H9 (cell line): Measurements from ENCODE around the gene HMX1. TPM values are rescaled to one million over a fixed set of nuclear protein-coding genes. Genes with fewer than 3 reads are reported as not detected.

Experiments
- DNase-seq: peaks from one replicate; pipeline ENCODE4 v3.0.0-alpha.2; 2017
- H2AFZ ChIP-seq: one replicate; pipeline ENCODE4 v1.6.1; 2013; ENCODE audit warnings: mild to moderate bottlenecking, low read length, control low read depth, moderate library complexity
- H2AK5ac ChIP-seq: 2 replicates; pipeline ENCODE4 v1.6.1; 2013; ENCODE audit warnings: low read length, control low read depth, mixed read lengths; ENCODE audit not compliant: insufficient read length
- H2BK120ac ChIP-seq: one replicate; pipeline ENCODE4 v1.6.1; 2013; ENCODE audit warnings: low read depth, mild to moderate bottlenecking, low read length, control low read depth, inconsistent platforms; ENCODE audit not compliant: poor library complexity, severe bottlenecking
- H2BK12ac ChIP-seq: 2 replicates; pipeline ENCODE4 v1.6.1; 2013; ENCODE audit warnings: low read length, control low read depth, mixed read lengths, low read depth; ENCODE audit not compliant: insufficient read length
- H2BK15ac ChIP-seq: 2 replicates; pipeline ENCODE4 v1.6.1; 2013; ENCODE audit warnings: low read depth, low read length, control low read depth
- H2BK20ac ChIP-seq: one replicate; pipeline ENCODE4 v1.6.1; 2013; ENCODE audit warnings: low read depth, mild to moderate bottlenecking, low read length, control low read depth, inconsistent platforms; ENCODE audit not compliant: poor library complexity, severe bottlenecking
- H2BK5ac ChIP-seq: 2 replicates; pipeline ENCODE4 v1.6.1; 2013; ENCODE audit warnings: low read length, control low read depth, mixed read lengths; ENCODE audit not compliant: insufficient read length
- H3K14ac ChIP-seq: 2 replicates; pipeline ENCODE4 v1.6.1; 2013; ENCODE audit warnings: low read length, control low read depth; ENCODE audit not compliant: insufficient read depth
- H3K18ac ChIP-seq: 2 replicates; pipeline ENCODE4 v1.6.1; 2013; ENCODE audit warnings: low read depth, mild to moderate bottlenecking, mixed read lengths, low read length, control low read depth; ENCODE audit not compliant: insufficient read length
- H3K23ac ChIP-seq: 2 replicates; pipeline ENCODE4 v1.6.1; 2013; ENCODE audit warnings: low read length, control low read depth, mixed read lengths, low read depth; ENCODE audit not compliant: insufficient read length
- H3K23me2 ChIP-seq: 2 replicates; pipeline ENCODE4 v1.6.1; 2013; ENCODE audit warnings: low read depth, mild to moderate bottlenecking, mixed read lengths, low read length, control low read depth; ENCODE audit not compliant: insufficient read length, poor library complexity, severe bottlenecking
- H3K27ac ChIP-seq: 2 replicates; pipeline ENCODE4 v1.5.1; 2013; ENCODE audit warnings: low read length, control low read depth, mixed read lengths, low read depth; ENCODE audit not compliant: insufficient read length
- H3K27me3 ChIP-seq: 2 replicates; pipeline ENCODE4 v1.6.1; 2013; ENCODE audit warnings: low read length, control low read depth, inconsistent platforms; ENCODE audit not compliant: insufficient read depth
- H3K4ac ChIP-seq: 2 replicates; pipeline ENCODE4 v1.6.1; 2013; ENCODE audit warnings: low read depth, mild to moderate bottlenecking, control low read depth, inconsistent platforms, low read length, moderate library complexity
- H3K4me1 ChIP-seq: 2 replicates; pipeline ENCODE4 v1.6.1; 2013; ENCODE audit warnings: low read length, control low read depth, inconsistent platforms; ENCODE audit not compliant: insufficient read depth
- H3K4me2 ChIP-seq: 2 replicates; pipeline ENCODE4 v1.6.1; 2013; ENCODE audit warnings: low read length, control low read depth, mixed read lengths; ENCODE audit not compliant: insufficient read length, insufficient read depth
- H3K56ac ChIP-seq: 2 replicates; pipeline ENCODE4 v1.6.1; 2013; ENCODE audit warnings: low read depth, mild to moderate bottlenecking, mixed read lengths, low read length, control low read depth; ENCODE audit not compliant: insufficient read length
- H3K79me1 ChIP-seq: 2 replicates; pipeline ENCODE4 v1.6.1; 2013; ENCODE audit warnings: low read depth, mild to moderate bottlenecking, moderate library complexity, low read length, control low read depth, inconsistent platforms; ENCODE audit not compliant: insufficient read depth, poor library complexity, severe bottlenecking
- H3K79me2 ChIP-seq: 2 replicates; pipeline ENCODE4 v1.6.1; 2013; ENCODE audit warnings: low read length, control low read depth, inconsistent platforms; ENCODE audit not compliant: insufficient read depth
- H3K9ac ChIP-seq: 2 replicates; pipeline ENCODE4 v1.6.1; 2013; ENCODE audit warnings: low read length, control low read depth, mixed read lengths; ENCODE audit not compliant: insufficient read length; ENCODE audit errors: extremely low read depth
- H3K9me3 ChIP-seq: one replicate; pipeline ENCODE4 v1.6.1; 2013; ENCODE audit warnings: low read depth, low read length, inconsistent platforms; ENCODE audit not compliant: control insufficient read depth
- H3T11ph ChIP-seq: one replicate; pipeline ENCODE4 v1.6.1; 2013; ENCODE audit warnings: mild to moderate bottlenecking, low read length, control low read depth, inconsistent platforms
- H4K20me1 ChIP-seq: one replicate; pipeline ENCODE4 v1.6.1; 2013; ENCODE audit not compliant: control insufficient read depth, insufficient read length, insufficient read depth
- H4K5ac ChIP-seq: 2 replicates; pipeline ENCODE4 v1.6.1; 2013; ENCODE audit warnings: low read depth, mild to moderate bottlenecking, mixed read lengths, low read length, control low read depth; ENCODE audit not compliant: insufficient read length
- H4K8ac ChIP-seq: replicated peaks from 2 replicates; pipeline ENCODE4 v1.6.1; 2013; ENCODE audit warnings: low read length, control low read depth, mixed read lengths, low read depth; ENCODE audit not compliant: insufficient read length
- H4K91ac ChIP-seq: 2 replicates; pipeline ENCODE4 v1.6.1; 2013; ENCODE audit warnings: low read depth, mild to moderate bottlenecking, moderate library complexity, mixed read lengths, low read length, control low read depth; ENCODE audit not compliant: insufficient read length
- H3K27ac Mint-ChIP-seq, 3 experiments: 2 replicates in 2 of 3; 3 replicates in 1 of 3; pipeline ENCODE4 v1.8.0; 2020 to 2021; ENCODE audit warnings: mixed read lengths in 3 of 3, mild to moderate bottlenecking in 1 of 3, moderate library complexity in 1 of 3
- H3K27me3 Mint-ChIP-seq: 2 replicates; pipeline ENCODE4 v1.8.0; 2021; ENCODE audit warnings: low read depth, mild to moderate bottlenecking, moderate library complexity, mixed read lengths
- H3K36me3 Mint-ChIP-seq, 3 experiments: 2 replicates in 2 of 3; 3 replicates in 1 of 3; pipeline ENCODE4 v1.8.0; 2020 to 2021; ENCODE audit warnings: low read depth in 3 of 3, mixed read lengths in 3 of 3; ENCODE audit not compliant: insufficient read depth in 1 of 3
- H3K4me1 Mint-ChIP-seq, 2 experiments: 2 replicates each; pipeline ENCODE4 v1.8.0; 2020; ENCODE audit warnings: mixed read lengths in 2 of 2
- H3K4me3 Mint-ChIP-seq, 2 experiments: 2 replicates in 1 of 2; 3 replicates in 1 of 2; pipeline ENCODE4 v1.8.0; 2020 to 2021; ENCODE audit warnings: mild to moderate bottlenecking in 2 of 2, mixed read lengths in 2 of 2, moderate library complexity in 1 of 2
- H3K9me3 Mint-ChIP-seq, 2 experiments: 2 replicates in 1 of 2; 3 replicates in 1 of 2; pipeline ENCODE4 v1.8.0; 2020; ENCODE audit warnings: mild to moderate bottlenecking in 2 of 2, mixed read lengths in 2 of 2, moderate library complexity in 1 of 2
- WGBS: extraction: QIAGEN DNeasy Blood & Tissue Kit; methylation state at CpG from one replicate; pipeline ENCODE4 v1.1.7; 2013; ENCODE audit warnings: missing lambda C conversion rate, low lambda C conversion rate, mixed read lengths; ENCODE audit not compliant: insufficient read length; ENCODE audit errors: extremely low coverage; 5-methylcytosine and 5-hydroxymethylcytosine counted together
- total RNA-seq: library from RNA; stranded (reverse); gene quantifications from 2 replicates; pipeline ENCODE4 v1.2.1, GENCODE V29; 2021
- TF ChIP-seq, protein P1 (sequence below): fragments of 200-600 bp; sonication (generic); conservative IDR thresholded peaks from 3 replicates; pipeline ENCODE4 v1.8.0; 2021; ENCODE audit warnings: antibody characterized with exemption, mild to moderate bottlenecking

The HMX1 gene
- total RNA-seq, 1 experiment from 2014 or later = 0.26 TPM

DNA sequence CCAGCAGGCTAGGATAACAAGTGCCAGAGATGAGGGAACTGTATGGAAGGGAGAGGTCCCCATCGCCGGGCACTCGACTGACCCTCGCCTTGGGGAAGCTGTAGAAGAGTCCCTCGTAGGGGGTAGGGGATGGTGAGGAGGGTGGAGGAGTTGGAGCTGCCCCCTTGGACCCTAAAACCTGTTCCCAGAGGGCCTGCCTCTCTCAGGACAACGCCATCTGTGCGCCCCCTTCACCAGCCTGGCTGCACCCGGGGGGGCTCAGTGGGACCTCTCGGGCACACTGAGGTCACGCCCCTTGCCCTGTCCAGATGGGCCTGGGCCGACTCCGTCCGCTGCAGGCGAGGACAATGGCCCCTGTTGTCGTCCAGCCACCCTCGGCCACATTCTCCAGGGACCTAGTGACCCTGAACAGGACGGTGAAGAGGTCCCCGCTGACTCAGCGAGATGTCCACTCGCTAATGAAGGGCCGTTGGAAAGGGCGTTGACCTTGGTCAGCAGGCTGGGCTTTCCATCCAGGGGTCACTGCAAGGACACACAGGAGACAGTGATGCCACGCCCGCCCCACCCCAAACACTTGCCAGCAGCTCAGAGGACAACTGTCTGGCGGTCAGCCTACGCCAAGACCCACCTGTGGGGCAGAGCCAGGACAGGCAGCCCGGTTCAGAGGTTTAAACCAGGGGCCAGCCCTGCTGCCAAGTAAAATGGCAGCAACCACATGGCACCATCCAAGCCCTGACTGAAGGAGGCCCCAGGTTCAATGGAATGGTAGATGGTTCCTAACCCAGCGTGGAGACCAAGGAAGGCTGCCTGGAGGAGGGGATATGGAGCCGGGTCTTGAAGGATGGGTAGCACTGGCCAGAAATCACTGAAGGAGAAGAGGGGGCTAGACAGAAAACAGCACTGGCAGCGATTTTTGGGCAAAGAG lies 51.2 kb downstream of the HMX1 start:
- Histone ChIP-seq H2BK5ac (no peak overlapping the region), H3K9ac (no peak overlapping the region), H3K18ac (no peak overlapping the region), H2BK120ac (no peak overlapping the region), H3K9me3 (no peaks in the 10 kb centered on the region), H2BK15ac (no peak overlapping the region), H3K79me2 (no peaks in the 10 kb centered on the region), H3K27me3 (no peaks in the 10 kb centered on the region), H3K4me1 (no peaks in the 10 kb centered on the region), H2AFZ (no peak overlapping the region), H4K8ac (no peak overlapping the region), H3K79me1 (no peaks in the 10 kb centered on the region), H2AK5ac (no peak overlapping the region), H2BK20ac (no peak overlapping the region), H3K23ac (no peak overlapping the region), H4K91ac (no peak overlapping the region), H3K56ac (no peak overlapping the region), H3K4me2 (no peak overlapping the region), H2BK12ac (no peak overlapping the region), H3T11ph (no peak overlapping the region), H3K23me2 (no peaks in the 10 kb centered on the region), H3K4ac (no peak overlapping the region), H4K20me1 (no peaks in the 10 kb centered on the region), H4K5ac (no peak overlapping the region), H3K27ac (no peak overlapping the region), H3K14ac (no peak overlapping the region; the same call in 1 of the 2 replicates)
- Mint-ChIP-seq H3K36me3 (no peaks in the 10 kb centered on the region), H3K27ac (no peak overlapping the region; a peak in 2 of 7 replicates), H3K4me1 (peaks cover 0 to 3% of the 10 kb centered on the region in 2 experiments; a peak in 1 of 4 replicates), H3K9me3 (no peaks in the 10 kb centered on the region), H3K27me3 (peaks cover 32% of the 10 kb centered on the region), H3K4me3 (no peak overlapping the region)
- TF ChIP-seq, protein P1, sequence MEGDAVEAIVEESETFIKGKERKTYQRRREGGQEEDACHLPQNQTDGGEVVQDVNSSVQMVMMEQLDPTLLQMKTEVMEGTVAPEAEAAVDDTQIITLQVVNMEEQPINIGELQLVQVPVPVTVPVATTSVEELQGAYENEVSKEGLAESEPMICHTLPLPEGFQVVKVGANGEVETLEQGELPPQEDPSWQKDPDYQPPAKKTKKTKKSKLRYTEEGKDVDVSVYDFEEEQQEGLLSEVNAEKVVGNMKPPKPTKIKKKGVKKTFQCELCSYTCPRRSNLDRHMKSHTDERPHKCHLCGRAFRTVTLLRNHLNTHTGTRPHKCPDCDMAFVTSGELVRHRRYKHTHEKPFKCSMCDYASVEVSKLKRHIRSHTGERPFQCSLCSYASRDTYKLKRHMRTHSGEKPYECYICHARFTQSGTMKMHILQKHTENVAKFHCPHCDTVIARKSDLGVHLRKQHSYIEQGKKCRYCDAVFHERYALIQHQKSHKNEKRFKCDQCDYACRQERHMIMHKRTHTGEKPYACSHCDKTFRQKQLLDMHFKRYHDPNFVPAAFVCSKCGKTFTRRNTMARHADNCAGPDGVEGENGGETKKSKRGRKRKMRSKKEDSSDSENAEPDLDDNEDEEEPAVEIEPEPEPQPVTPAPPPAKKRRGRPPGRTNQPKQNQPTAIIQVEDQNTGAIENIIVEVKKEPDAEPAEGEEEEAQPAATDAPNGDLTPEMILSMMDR = no peak
- peak; percentile 24 for DNase-seq
- no CpG with 5 or more reads among the region's 30 CpGs for WGBS
